IPS DF 6.9 (cell line): Measurements from ENCODE around the gene ATP8A1.
"Not testable (repeated sequence)": the region's sequence is repeated elsewhere in the genome, so short reads cannot be mapped to it uniquely, and the experiment has no call there.

Experiments
- DNase-seq: peaks from one replicate; pipeline ENCODE4 v3.0.0-alpha.2; 2013; ENCODE audit warnings: low read depth, low spot score
- H3K27ac ChIP-seq: one replicate; pipeline ENCODE4 v1.5.1; 2013; ENCODE audit warnings: low read length, control low read depth
- H3K27me3 ChIP-seq: 2 replicates; pipeline ENCODE4 v1.6.1; 2013; ENCODE audit warnings: mild to moderate bottlenecking, low read length; ENCODE audit not compliant: control insufficient read depth, insufficient read depth
- H3K36me3 ChIP-seq: 2 replicates; pipeline ENCODE4 v1.6.1; 2013; ENCODE audit warnings: low read length; ENCODE audit not compliant: control insufficient read depth, insufficient read depth
- H3K4me1 ChIP-seq: 2 replicates; pipeline ENCODE4 v1.6.1; 2013; ENCODE audit warnings: low read length; ENCODE audit not compliant: control insufficient read depth, insufficient read depth
- H3K4me3 ChIP-seq: 2 replicates; pipeline ENCODE4 v1.5.1; 2013; ENCODE audit warnings: mild to moderate bottlenecking, low read length
- H3K9me3 ChIP-seq: 2 replicates; pipeline ENCODE4 v1.6.1; 2013; ENCODE audit warnings: low read length, inconsistent platforms; ENCODE audit not compliant: control insufficient read depth, insufficient read depth
- WGBS: extraction: QIAGEN DNeasy Blood & Tissue Kit; methylation state at CpG from one replicate; pipeline ENCODE4 v1.1.7; 2013; ENCODE audit warnings: mixed read lengths, missing lambda C conversion rate; ENCODE audit not compliant: insufficient read length, insufficient coverage; 5-methylcytosine and 5-hydroxymethylcytosine counted together

ATP8A1 gene

DNA sequence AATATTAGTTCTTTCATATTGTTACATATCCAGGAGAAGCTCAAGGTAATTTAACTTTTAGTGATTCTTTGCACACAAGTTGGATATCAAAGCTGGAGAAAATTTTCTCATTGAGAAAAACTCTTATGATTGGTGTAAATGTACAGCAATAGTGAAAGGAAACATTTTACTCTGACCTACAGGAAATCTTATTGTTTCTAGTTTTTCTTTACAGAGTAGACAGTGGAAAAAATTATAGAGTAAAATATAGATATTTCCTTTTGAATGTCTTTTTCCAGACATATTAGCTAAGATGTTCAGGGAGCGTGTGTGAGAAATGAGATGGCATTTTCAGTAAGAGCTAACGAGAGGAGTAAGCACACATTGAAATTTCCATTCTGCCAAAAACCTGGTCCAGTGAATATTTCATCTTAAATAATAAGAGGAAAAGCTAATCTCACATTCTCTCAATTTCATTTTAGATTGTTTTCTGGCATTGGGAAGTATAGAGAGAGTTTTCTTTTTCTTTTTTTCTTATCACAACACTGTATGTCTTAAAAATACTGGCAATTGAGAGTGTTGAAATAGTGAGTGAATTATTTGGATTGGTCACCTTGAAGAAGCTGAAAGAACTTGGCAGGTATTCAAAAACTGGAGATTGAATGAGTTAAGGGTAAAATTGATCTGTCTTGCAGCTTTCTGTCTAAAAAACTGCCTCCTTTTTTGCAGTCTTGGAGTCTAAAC lies 15.6 kb upstream of the ATP8A1 start:
- H3K27ac ChIP-seq = no peak overlapping the region
- H3K27me3 ChIP-seq = no peaks in the 10 kb centered on the region
- H3K36me3 ChIP-seq = no peaks in the 10 kb centered on the region
- no CpG with 5 or more reads among the region's 2 CpGs for WGBS
- DNase-seq = no peak
- no peak overlapping the region for H3K4me3 ChIP-seq
- no peaks in the 10 kb centered on the region for H3K9me3 ChIP-seq
- no peaks in the 10 kb centered on the region for H3K4me1 ChIP-seq

DNA sequence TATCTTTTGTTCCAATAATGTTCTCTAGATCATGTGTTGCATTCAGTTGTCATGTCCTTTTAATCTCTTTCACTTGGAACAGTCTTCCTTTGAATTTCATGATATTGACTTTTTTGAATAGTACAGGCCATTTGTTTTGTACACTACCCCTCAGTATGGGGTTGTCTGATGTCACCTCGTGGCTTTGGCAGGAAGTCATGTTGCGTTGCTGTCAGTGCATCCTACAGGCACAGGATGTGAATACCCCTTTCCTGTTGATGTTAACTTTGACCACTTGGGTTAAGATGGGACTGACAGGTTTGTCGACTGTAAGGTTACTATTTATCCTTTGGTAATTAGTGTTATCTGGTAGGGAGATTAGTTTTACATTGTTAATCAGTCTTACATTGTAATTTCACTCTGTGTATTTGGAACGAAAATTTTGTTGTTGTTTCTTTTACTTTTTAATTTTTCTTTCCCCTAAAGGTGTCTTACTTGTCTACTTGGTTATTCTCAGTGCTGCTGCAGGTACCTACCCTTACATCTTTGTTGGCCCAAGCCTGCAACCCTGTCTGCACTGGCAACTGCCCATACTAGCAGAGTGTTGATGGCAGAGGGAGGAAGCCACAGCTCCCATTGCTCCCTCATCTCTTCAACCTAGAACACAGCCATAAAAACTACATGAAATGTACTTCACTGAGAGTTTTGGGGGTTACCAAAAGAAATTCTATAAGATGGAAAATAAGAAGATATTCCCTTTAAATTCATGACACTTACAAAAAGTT lies 14.7 kb upstream of the ATP8A1 start:
- Histone ChIP-seq H3K4me1 (no peaks in the 10 kb centered on the region), H3K27me3 (no peaks in the 10 kb centered on the region), H3K4me3 (no peak overlapping the region), H3K9me3 (no peaks in the 10 kb centered on the region), H3K27ac (no peak overlapping the region), H3K36me3 (no peaks in the 10 kb centered on the region)
- WGBS = no CpG with 5 or more reads among the region's 4 CpGs
- DNase-seq = no peak

DNA sequence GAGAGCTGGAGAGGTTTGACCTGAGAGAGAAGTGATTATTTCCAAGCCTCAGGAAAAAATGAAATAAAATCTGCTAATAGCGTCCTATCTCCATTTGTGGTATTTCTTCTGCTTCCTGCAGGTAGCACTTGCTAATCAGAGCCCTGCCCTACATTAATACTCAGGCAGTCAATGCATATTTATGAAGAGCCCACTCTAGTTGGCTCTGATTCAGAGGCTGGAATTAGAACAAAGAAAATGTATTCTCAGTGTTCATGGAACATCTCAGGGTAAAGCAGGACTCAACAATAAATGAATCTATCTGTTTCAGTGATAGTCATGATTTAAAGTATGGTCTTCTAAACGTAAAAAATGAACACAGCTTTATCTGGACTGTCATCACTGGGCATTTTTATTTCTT lies 1.4 kb upstream of the ATP8A1 start:
- DNase-seq = no peak
- H3K4me1 ChIP-seq = no peaks in the 10 kb centered on the region
- WGBS = no CpG with 5 or more reads among the region's 2 CpGs
- no peaks in the 10 kb centered on the region for H3K36me3 ChIP-seq
- no peaks in the 10 kb centered on the region for H3K27me3 ChIP-seq
- no peak overlapping the region for H3K27ac ChIP-seq
- no peak overlapping the region for H3K4me3 ChIP-seq
- H3K9me3 ChIP-seq = no peaks in the 10 kb centered on the region

DNA sequence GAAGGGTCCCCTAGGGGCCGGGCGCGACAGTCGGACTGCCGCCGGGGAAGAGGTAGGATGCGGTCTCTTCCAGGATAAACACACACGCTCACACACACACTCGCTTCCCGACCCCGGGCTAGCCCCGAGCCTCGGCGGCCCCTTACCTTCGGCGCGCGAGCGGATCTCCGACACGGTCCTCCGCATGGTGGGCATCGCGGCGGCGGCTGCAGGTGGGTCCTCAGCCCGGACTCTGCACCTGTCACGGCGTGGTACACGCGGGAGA lies 294 bp downstream of the ATP8A1 start:
- WGBS = no CpG with 5 or more reads among the region's 31 CpGs
- no peaks in the 10 kb centered on the region for H3K36me3 ChIP-seq
- H3K4me1 ChIP-seq = no peaks in the 10 kb centered on the region
- H3K9me3 ChIP-seq = no peaks in the 10 kb centered on the region
- no peaks in the 10 kb centered on the region for H3K27me3 ChIP-seq
- H3K4me3 ChIP-seq = peak overlapping the region; percentile 87
- DNase-seq = no peak
- H3K27ac ChIP-seq = no peak overlapping the region

DNA sequence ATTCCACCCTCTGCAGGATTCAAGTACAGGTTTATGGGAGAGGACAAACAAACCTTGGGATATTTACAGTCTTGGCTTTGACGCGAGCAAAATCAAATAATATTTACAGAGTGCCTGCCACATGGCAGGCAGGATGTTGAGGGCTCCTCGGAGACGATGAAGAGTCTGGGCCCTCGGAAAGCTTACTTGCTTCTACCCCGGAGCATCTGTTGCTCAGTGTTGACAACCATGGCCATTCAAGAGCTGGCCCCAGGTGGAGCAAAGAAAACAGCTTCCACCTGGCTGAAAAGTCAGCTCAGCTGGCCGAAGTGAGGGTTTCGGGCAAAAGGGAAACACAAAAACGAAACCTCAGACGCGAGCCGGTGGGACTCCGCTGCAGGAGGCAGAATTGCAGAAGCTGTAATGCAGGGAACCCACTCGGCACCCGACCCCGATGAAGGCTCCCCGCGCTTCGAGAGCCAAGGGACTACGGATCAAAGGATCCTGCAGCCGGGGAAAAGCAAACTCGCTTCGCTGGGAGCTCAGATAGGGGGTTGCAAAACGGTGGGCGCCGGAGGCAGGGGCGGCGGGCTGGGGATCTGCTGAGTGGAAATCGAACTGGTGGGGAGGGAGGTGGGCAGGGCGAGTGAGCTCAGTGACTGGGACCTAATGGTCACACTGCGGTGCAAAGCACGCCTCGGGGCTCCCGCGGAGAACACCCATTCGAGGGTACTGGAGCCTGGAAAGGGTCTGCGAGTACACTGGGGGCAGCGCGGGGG lies 805 bp downstream of the ATP8A1 start:
- DNase-seq = no peak
- no peaks in the 10 kb centered on the region for H3K36me3 ChIP-seq
- H3K9me3 ChIP-seq = no peaks in the 10 kb centered on the region
- no CpG with 5 or more reads among the region's 39 CpGs for WGBS
- no peaks in the 10 kb centered on the region for H3K4me1 ChIP-seq
- H3K4me3 ChIP-seq = peak overlapping the region; percentile 87
- H3K27ac ChIP-seq = no peak overlapping the region
- H3K27me3 ChIP-seq = no peaks in the 10 kb centered on the region

DNA sequence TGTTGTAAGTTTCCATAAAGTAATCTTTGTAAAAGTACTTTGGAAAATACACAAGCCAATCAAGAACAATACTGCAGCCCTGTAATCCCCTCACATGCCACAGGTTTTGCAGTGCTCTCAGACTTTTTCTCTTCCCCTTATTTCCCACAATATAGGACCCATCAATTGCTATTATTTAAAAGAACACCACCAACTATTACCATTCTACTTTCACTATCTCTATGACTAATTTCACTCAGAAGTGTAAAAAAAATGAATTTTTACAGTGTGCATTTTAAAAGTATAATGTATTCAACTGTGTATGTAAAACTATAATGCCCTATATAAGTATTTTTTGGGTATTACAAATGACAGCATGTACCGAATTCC lies 1.7 kb downstream of the ATP8A1 start:
- no peaks in the 10 kb centered on the region for H3K36me3 ChIP-seq
- no peaks in the 10 kb centered on the region for H3K9me3 ChIP-seq
- no peak overlapping the region for H3K4me3 ChIP-seq
- H3K27ac ChIP-seq = no peak overlapping the region
- WGBS = no CpG with 5 or more reads among the region's 1 CpG
- DNase-seq = no peak
- no peaks in the 10 kb centered on the region for H3K27me3 ChIP-seq
- no peaks in the 10 kb centered on the region for H3K4me1 ChIP-seq

DNA sequence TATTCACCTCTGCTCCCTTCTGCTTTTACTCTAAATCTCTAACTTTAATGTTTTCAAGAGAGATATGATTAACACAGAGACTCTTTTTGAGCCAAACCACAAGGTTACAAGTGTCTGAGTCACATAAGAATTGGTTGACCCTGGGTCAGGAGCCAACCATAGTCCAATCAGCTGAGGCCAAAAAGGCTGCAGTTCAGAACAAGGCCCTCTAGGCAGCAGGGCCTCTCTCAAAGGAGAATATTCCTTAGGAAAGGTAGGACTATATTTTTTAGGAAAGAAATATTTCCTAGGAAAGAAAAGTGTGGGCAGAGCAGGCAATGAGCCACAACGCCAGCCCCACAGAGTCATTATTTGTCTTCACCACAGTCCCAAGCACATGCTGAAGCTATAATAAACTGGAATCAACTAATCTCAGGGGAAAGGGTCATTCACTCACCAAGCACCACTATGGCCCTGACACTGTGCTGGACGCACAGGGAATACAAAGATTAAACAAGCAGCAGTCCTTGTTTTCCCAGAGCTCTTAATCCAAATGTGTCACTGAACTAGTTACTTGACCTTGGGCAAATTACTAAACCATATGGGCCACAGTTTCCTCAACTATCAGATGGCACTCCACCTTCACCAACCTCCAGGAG lies 2.2 kb downstream of the ATP8A1 start:
- no peak for DNase-seq
- no peaks in the 10 kb centered on the region for H3K4me1 ChIP-seq
- H3K4me3 ChIP-seq = no peak overlapping the region
- no peak overlapping the region for H3K27ac ChIP-seq
- no CpG with 5 or more reads among the region's 2 CpGs for WGBS
- no peaks in the 10 kb centered on the region for H3K9me3 ChIP-seq
- no peaks in the 10 kb centered on the region for H3K36me3 ChIP-seq
- H3K27me3 ChIP-seq = no peaks in the 10 kb centered on the region

DNA sequence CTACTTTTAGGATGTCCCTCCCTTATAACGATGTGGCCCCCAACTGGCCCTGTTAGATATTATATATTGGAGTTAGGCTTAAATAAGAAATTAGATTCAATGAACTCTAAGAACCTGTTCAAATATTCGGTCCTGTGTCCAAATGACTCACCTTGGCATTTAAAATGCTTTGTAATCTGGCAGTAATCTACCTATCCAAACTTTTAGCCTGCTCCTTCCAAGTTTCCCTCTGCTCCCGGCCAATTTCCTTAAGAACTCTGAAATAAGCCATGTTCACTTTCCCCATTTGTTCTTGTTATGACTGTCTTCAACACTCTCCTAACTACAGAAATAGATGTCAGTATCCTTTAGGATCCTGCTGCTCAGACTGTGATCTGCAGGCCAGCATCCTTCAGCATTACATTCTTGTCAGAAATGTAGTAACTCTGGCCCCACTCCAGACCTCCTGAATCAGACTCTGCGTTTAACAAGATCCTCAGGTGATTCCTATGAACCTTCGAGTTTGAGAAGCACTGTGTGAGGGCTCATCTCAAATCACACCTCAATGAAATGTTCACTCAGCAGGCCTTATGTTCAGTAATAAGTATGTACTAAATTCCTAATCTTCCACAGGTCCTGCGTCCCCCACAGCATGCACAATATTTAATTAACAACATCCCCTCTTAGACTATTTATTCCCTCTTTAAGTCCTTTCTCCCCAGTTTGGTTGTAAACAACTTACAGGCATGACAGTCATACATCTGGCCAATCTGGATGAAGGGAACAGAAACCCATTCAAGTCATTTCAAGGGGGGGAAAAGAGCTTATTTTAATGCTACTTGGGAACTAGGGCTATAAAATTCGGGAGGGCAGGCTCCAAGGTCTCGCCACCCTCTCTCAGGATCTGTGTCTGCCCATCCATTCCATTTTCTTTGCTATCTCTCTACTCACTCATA lies 3.0 kb downstream of the ATP8A1 start:
- H3K27ac ChIP-seq = no peak overlapping the region
- H3K9me3 ChIP-seq = no peaks in the 10 kb centered on the region
- no peaks in the 10 kb centered on the region for H3K36me3 ChIP-seq
- no CpG with 5 or more reads among the region's 8 CpGs for WGBS
- DNase-seq = no peak
- H3K4me1 ChIP-seq = no peaks in the 10 kb centered on the region
- H3K27me3 ChIP-seq = no peaks in the 10 kb centered on the region
- no peak overlapping the region for H3K4me3 ChIP-seq

DNA sequence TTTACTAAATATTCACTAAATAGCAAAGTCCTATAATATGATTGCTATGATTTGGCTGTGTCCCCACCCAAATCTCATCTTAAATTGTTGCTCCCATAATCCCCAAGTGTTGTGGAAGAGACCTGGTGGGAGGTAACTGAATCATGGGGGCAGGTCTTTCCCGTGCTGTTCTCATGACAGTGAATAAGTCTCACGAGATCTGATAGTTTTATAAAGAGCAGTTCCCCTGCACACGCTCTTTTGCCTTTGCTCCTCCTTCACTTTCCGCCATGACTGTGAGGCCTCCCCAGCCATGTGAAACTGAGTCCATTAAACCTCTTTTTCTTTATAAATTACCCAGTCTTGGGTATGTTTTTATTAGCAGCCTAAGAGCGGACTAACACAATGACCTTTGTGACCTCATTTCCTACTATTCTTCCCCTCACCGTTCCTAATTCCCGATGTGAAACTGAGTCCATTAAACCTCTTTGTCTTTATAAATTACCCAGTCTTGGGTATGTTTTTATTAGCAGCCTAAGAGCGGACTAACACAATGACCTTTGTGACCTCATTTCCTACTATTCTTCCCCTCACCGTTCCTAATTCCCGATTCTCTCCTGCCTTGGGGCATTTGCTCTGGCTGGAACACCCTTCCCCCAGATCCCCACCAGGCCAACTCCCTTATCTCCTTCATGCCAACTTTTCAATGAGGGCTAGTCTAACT lies 4.2 kb downstream of the ATP8A1 start:
- H3K9me3 ChIP-seq, H3K27me3 ChIP-seq, H3K4me3 ChIP-seq, H3K36me3 ChIP-seq, DNase-seq, H3K4me1 ChIP-seq, H3K27ac ChIP-seq: not testable (repeated sequence)
- no CpG with 5 or more reads among the region's 10 CpGs for WGBS
